Mucosa of descending colon (tissue), 3 donors: ENCODE results near the gene RPS21. TPM values are rescaled to one million over a fixed set of nuclear protein-coding genes. Genes with fewer than 3 reads are reported as not detected.
"Not testable (repeated sequence)": the region's sequence is repeated elsewhere in the genome, so short reads cannot be mapped to it uniquely, and the experiment has no call there.

Experiments
- ATAC-seq: fragments of 200-7000 bp; cut with Tn5 transposase; one replicate; pipeline ENCODE4 v1.9.1; 2020; ENCODE audit warnings: mild to moderate bottlenecking, moderate library complexity
- DNase-seq, 3 donors: peaks; one replicate each; pipeline ENCODE4 v3.0.0-alpha.2; 2020
- H3K36me3 ChIP-seq: fragments of 200-600 bp; one replicate; pipeline ENCODE4 v1.8.0; 2021; ENCODE audit warnings: low read depth, mild to moderate bottlenecking
- H3K4me1 ChIP-seq: fragments of 200-600 bp; one replicate; pipeline ENCODE4 v1.8.0; 2021; ENCODE audit warnings: low read depth, mild to moderate bottlenecking
- H3K4me3 ChIP-seq: fragments of 200-600 bp; one replicate; pipeline ENCODE4 v1.8.0; 2021; ENCODE audit warnings: mild to moderate bottlenecking
- H3K9me3 ChIP-seq: fragments of 200-600 bp; one replicate; pipeline ENCODE4 v1.8.0; 2021; ENCODE audit warnings: mild to moderate bottlenecking
- intact Hi-C, 2 donors: fragments of 100-400 bp; cut with DNase I in 1 of 2; cut with micrococcal nuclease in 1 of 2; formaldehyde crosslinking; loops; one replicate each; pipeline versions ENCODE4 v1.11.0 to v1.11.1; 2022; cut with DNase I, micrococcal nuclease
- total RNA-seq, 3 donors: library from RNA; stranded (reverse); fragmentation: NEBNext Ultra II Directional in 2 of 3; extraction: Animal tissue kit (Norgen Biotek cat#: 25700) in 2 of 3; gene quantifications; one replicate each; pipeline versions ENCODE4 v1.2.1 to v1.2.4, GENCODE V29; 2021 to 2023
- TF ChIP-seq, protein P1 (sequence below): fragments of 200-600 bp; IDR thresholded peaks from one replicate; pipeline ENCODE4 v1.8.0; 2022; ENCODE audit warnings: antibody characterized with exemption, mild to moderate bottlenecking
- donor health status: DM: no; HTN: no; CAD: no; lungs with moderate emphysema.
- donor health status: DM: no; HTN: no; CAD: no.
- donor health status: DM: no; HTN: yes; CAD: no.

RPS21 gene
- total RNA-seq, 3 donors from 2014 or later = 1,171 to 1,284 (median 1,191) TPM

DNA sequence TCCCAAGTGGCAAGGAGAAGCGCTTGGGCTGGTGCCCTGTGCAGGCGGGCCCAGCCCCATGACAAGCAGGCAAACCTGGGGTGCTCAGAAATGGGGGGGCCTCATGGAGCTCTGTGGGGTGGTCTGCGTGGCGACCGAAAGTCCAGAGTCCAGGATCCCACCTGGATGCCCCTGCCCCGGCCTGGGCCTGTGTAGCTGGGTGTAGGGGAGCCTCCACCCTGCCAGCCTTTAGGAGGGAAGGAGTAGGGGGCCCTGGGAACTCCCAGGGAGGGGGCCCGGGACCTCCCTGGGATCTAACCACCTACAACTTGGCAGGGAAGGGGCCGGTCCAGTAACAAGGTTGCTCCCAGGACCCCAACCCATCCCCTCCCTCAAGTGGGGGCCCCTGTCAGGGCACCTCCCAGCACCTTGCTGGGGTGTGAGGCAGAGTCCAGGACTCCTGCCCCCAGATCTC is 15.3 kb upstream of the RPS21 start:
- TF ChIP-seq, protein P1, sequence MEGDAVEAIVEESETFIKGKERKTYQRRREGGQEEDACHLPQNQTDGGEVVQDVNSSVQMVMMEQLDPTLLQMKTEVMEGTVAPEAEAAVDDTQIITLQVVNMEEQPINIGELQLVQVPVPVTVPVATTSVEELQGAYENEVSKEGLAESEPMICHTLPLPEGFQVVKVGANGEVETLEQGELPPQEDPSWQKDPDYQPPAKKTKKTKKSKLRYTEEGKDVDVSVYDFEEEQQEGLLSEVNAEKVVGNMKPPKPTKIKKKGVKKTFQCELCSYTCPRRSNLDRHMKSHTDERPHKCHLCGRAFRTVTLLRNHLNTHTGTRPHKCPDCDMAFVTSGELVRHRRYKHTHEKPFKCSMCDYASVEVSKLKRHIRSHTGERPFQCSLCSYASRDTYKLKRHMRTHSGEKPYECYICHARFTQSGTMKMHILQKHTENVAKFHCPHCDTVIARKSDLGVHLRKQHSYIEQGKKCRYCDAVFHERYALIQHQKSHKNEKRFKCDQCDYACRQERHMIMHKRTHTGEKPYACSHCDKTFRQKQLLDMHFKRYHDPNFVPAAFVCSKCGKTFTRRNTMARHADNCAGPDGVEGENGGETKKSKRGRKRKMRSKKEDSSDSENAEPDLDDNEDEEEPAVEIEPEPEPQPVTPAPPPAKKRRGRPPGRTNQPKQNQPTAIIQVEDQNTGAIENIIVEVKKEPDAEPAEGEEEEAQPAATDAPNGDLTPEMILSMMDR = no peak
- no peak overlapping the region for H3K4me3 ChIP-seq
- peaks cover 23% of the 10 kb centered on the region for H3K4me1 ChIP-seq
- no peak for ATAC-seq
- no peaks in the 10 kb centered on the region for H3K36me3 ChIP-seq
- intact Hi-C loops = no loop called here
- DNase-seq = no peak
- H3K9me3 ChIP-seq = no peaks in the 10 kb centered on the region

DNA sequence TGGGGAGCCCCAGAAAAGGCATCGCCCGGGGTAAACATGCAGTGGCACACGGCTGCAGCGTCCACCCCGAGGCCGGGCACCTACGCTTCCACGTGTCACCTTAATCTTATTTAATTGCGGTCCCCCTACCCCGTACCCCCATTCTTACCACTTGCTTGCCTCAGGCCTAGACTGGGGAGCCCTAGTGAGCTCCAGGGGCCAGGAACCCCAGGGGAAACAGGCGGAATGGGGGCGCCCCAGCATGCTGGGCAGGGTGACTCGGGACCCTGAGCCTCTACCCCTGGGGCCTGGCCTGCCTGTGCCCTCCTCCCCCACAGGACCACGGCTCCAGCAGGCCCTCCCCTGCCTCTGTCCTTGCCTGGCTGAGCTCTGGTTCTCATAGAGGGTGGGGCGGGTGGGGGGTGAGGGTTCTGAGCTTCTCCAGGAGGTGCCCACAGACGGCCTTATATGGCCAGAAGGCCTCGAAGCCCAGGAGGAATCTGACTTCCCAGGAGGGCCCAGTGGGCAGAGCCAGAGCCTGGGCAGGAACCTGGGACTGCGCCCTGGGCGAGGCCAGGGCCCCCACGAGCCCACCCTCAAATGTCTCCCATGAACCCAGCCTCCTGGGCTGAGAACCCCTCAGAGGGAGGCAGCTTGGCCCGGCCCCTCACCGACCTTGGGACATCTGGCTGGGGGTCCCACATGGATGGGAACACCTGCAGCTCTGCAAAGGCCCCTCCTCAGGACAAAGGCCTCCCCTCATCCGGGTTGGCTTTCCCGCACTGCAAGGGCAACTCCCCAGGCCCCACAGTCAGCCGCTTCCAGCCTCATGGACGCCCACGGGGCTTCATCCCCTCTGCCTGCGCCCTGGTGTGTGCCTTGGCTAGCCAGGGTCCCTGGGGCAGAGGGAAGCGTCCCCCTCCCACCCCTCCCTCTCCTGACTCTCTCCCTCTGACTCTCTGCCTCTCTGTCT is 14.6 kb upstream of the RPS21 start:
- DNase-seq (no peak), ATAC-seq (no peak)
- H3K36me3 ChIP-seq = no peaks in the 10 kb centered on the region
- no peaks in the 10 kb centered on the region for H3K9me3 ChIP-seq
- intact Hi-C loops = no loop called here
- no peak overlapping the region for H3K4me3 ChIP-seq
- TF ChIP-seq, protein P1 = no peak
- peaks cover 21% of the 10 kb centered on the region for H3K4me1 ChIP-seq

DNA sequence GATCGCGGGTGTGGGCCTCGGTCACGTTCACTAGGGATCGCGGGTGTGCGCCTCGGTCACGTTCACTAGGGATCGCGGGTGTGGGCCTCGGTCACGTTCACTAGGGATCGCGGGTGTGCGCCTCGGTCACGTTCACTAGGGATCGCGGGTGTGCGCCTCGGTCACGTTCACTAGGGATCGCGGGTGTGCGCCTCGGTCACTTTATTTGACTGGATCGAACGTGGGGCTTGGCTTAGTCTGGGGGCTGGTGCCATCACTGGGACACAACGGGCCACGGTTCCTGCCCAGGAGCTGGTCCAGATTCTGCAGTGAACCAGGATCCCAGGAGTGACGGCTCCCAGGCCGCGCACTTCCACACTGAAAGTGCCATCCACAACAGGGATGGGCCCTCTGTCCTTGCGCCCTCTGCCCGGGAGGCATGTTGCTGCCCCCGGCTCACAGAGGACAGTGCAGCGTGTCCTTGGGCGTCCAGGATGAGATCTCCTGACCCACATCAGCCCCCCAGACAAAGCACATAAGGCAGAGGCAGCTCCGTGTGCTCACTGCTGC is 13.2 kb upstream of the RPS21 start:
- H3K9me3 ChIP-seq, H3K36me3 ChIP-seq, DNase-seq, H3K4me1 ChIP-seq, intact Hi-C loops, H3K4me3 ChIP-seq, ATAC-seq: not testable (repeated sequence)

DNA sequence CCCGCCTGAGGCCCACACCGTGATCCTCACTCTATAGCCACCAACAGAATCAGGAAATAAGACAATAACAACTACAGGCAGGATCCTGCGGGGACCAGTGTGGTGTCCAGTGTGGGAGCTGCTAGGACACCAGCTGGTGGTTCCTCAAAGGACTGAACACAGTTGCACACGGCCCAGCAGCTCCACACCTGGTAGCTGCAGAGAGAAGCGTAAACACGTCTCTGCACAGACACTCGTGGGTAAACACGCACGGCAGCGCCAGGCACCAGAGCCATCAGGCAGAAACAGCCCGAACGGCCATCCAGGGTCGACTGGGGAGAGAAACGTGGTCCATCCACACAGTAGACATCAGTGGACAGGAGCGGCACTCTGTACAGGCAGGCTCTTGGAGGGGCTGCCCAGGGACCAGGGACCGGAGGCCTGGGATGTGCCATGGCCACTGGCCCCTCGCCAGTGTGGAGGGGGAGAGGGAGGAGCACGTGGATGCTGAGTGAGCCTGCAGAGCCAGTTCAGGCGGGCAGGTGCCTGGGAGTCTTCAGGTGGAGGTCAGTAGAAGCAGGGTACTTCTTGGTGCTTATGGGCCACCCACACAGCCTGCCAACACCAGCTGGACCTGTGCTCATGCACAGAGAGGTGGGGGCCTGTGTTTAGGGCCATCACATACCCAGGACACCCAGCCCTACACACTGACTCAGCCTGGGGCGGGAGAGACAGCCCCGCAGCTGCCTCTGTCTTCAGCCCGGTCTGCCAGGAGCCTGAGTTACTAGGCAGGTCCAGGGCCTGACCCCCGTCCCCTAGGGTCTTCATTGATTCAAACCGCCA is 12.4 kb upstream of the RPS21 start:
- TF ChIP-seq, protein P1 = no peak
- ATAC-seq (no peak), DNase-seq (no peak)
- intact Hi-C loops = no loop called here
- Histone ChIP-seq H3K4me3 (no peak overlapping the region), H3K9me3 (no peaks in the 10 kb centered on the region), H3K4me1 (peaks cover 3% of the 10 kb centered on the region), H3K36me3 (no peaks in the 10 kb centered on the region)

DNA sequence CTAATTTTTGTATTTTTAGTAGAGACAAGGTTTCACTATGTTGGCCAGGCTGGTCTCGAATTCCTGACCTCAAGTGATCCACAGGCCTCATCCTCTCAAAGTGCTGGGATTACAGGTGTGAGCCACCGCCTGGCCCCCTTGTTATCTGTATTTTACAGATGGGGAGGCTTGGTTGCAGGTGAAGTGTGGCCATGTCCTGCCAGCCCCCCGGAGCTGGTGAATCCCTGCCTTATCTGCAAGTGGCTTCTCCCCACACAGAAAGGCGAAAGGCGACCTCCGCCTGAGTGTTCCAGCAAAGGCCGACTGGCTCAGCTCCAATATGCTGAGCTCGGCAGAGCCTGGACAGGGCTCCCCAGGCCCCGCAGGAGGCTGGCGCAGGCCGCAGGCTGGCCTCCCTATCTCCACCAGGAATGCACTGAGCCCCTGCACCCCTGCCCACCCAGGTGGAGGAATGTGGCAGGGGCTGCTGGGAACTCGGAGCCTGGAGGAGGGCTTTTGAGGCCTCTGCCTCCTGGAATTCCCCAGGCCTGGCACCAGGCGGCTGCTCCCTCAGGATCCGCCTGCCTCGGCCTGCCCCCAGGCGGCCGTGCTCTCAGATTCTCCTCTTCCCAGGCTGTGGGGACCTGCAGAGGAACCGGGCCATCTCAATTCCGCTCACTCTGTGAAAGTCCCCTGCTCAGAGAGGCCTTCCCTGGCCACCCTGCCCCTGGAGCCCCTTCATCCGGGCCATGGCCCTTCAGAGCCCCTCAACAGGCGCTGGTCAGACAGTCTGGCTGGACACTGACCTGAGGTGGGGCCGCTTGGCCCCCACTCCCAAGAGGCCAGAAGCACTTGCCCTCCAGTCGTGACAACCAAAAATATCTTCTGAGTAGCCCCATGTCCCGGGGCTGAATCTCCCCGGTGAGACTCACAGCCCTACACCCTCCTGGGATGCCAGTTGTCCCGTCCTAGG is 10.5 kb upstream of the RPS21 start:
- no peak overlapping the region for H3K4me3 ChIP-seq
- H3K4me1 ChIP-seq = peaks cover 3% of the 10 kb centered on the region
- no peak for DNase-seq
- peak; percentile 53 for ATAC-seq
- H3K9me3 ChIP-seq = no peaks in the 10 kb centered on the region
- H3K36me3 ChIP-seq = no peaks in the 10 kb centered on the region
- intact Hi-C loops = no loop called here
- TF ChIP-seq, protein P1 = no peak
